Uterus (tissue), 2 donors: ENCODE measurements around the gene BCL2L1.

Source experiments
- CTCF ChIP-seq, 4 experiments: fragments of 200-600 bp in 2 of 4; fragments of 450-650 bp in 2 of 4; sonication (generic) in 2 of 4; IDR thresholded peaks; one replicate each; pipeline ENCODE4 v1.5.1; 2016 to 2019; ENCODE audit warnings: antibody characterized with exemption in 4 of 4, mild to moderate bottlenecking in 2 of 4, moderate library complexity in 1 of 4
- POLR2A ChIP-seq, 2 donors: fragments of 450-650 bp; IDR thresholded peaks; one replicate each; pipeline ENCODE4 v1.6.1; 2016; ENCODE audit warnings: antibody characterized with exemption in 2 of 2, mild to moderate bottlenecking in 1 of 2, moderate library complexity in 1 of 2

GRCh38 chr20:31713312-31714273 lies 9.1 kb downstream of the BCL2L1 start:
- TF ChIP-seq CTCF (IDR thresholded peaks at IDR 0.05), result no peak
- no peak for TF ChIP-seq POLR2A (IDR thresholded peaks at IDR 0.05)
